ENCODE results near the gene NRG2.
A peak's percentile ranks its signal among the peaks of the same experiment; 100 is the strongest.

The NRG2 gene

GRCh38 chr5:139946006-139946405 lies 97.1 kb downstream of the NRG2 start:
- H3K4me3 Mint-ChIP-seq, result no peak overlapping the region
- DNase-seq (ENCODE audit: low spot score in 2 of 2), result no peak
- no peak for ATAC-seq (replicated peaks; ENCODE audit: extremely low read depth, poor library complexity, severe bottlenecking)
- peaks cover 64% of the 10 kb centered on the region for H3K27me3 Mint-ChIP-seq
- H3K27ac Mint-ChIP-seq (ENCODE audit: low read depth), result no peak overlapping the region
- peaks cover 1% of the 10 kb centered on the region for H3K36me3 Mint-ChIP-seq (ENCODE audit: insufficient read depth)
- H3K9me3 Mint-ChIP-seq, result no peaks in the 10 kb centered on the region
- no peaks in the 10 kb centered on the region for H3K4me1 Mint-ChIP-seq

- Mint-ChIP-seq H3K36me3 (ENCODE audit: insufficient read depth) (peaks cover 1% of the 10 kb centered on the region), H3K4me3 (no peak overlapping the region), H3K4me1 (no peaks in the 10 kb centered on the region), H3K27me3 (peaks cover 78% of the 10 kb centered on the region), H3K27ac (ENCODE audit: low read depth) (no peak overlapping the region), H3K9me3 (peaks cover 9% of the 10 kb centered on the region)
- DNase-seq (ENCODE audit: low spot score in 2 of 2) (no peak), ATAC-seq (replicated peaks; ENCODE audit: extremely low read depth, poor library complexity, severe bottlenecking) (no peak)
Observed at GRCh38 chr5:139942243-139942642, 100.9 kb downstream of the NRG2 start.

GRCh38 chr5:139930406-139930805 lies 112.7 kb downstream of the NRG2 start:
- H3K27me3 Mint-ChIP-seq, result peaks cover 41% of the 10 kb centered on the region
- no peak for ATAC-seq (replicated peaks; ENCODE audit: extremely low read depth, poor library complexity, severe bottlenecking)
- H3K4me3 Mint-ChIP-seq, result no peak overlapping the region
- no peak overlapping the region for H3K27ac Mint-ChIP-seq (ENCODE audit: low read depth)
- H3K36me3 Mint-ChIP-seq (ENCODE audit: insufficient read depth), result peaks cover 2% of the 10 kb centered on the region
- peaks cover 33% of the 10 kb centered on the region for H3K4me1 Mint-ChIP-seq
- H3K9me3 Mint-ChIP-seq, result no peaks in the 10 kb centered on the region
- no peak for DNase-seq (ENCODE audit: low spot score in 2 of 2)

- H3K27ac Mint-ChIP-seq (ENCODE audit: low read depth), result peak overlapping the region; percentile 88
- peaks cover 38% of the 10 kb centered on the region for H3K4me1 Mint-ChIP-seq
- ATAC-seq (replicated peaks; ENCODE audit: extremely low read depth, poor library complexity, severe bottlenecking), result no peak
- no peak overlapping the region for H3K4me3 Mint-ChIP-seq
- no peaks in the 10 kb centered on the region for H3K9me3 Mint-ChIP-seq
- peaks cover 2% of the 10 kb centered on the region for H3K36me3 Mint-ChIP-seq (ENCODE audit: insufficient read depth)
- DNase-seq (ENCODE audit: low spot score in 2 of 2), result no peak
- H3K27me3 Mint-ChIP-seq, result peaks cover 13% of the 10 kb centered on the region
Observed at GRCh38 chr5:139926797-139927503, 116.1 kb downstream of the NRG2 start.

GRCh38 chr5:139925650-139926640 lies 117.2 kb downstream of the NRG2 start:
- ATAC-seq (replicated peaks; ENCODE audit: extremely low read depth, poor library complexity, severe bottlenecking) (peak; percentile 99), DNase-seq (ENCODE audit: low spot score in 2 of 2) (peak in 1 of 2 donors; percentile 44)
- Mint-ChIP-seq H3K36me3 (ENCODE audit: insufficient read depth) (peaks cover 2% of the 10 kb centered on the region), H3K27ac (ENCODE audit: low read depth) (peak overlapping the region; percentile 88), H3K27me3 (peaks cover 3% of the 10 kb centered on the region), H3K4me3 (peak overlapping the region; percentile 42), H3K4me1 (peaks cover 38% of the 10 kb centered on the region), H3K9me3 (no peaks in the 10 kb centered on the region)

GRCh38 chr5:139925216-139925562 lies 117.9 kb downstream of the NRG2 start:
- H3K4me1 Mint-ChIP-seq, result peaks cover 38% of the 10 kb centered on the region
- no peak overlapping the region for H3K27ac Mint-ChIP-seq (ENCODE audit: low read depth)
- no peaks in the 10 kb centered on the region for H3K27me3 Mint-ChIP-seq
- no peak overlapping the region for H3K4me3 Mint-ChIP-seq
- DNase-seq (ENCODE audit: low spot score in 2 of 2) (no peak), ATAC-seq (replicated peaks; ENCODE audit: extremely low read depth, poor library complexity, severe bottlenecking) (no peak)
- H3K36me3 Mint-ChIP-seq (ENCODE audit: insufficient read depth), result peaks cover 2% of the 10 kb centered on the region
- no peaks in the 10 kb centered on the region for H3K9me3 Mint-ChIP-seq

GRCh38 chr5:139924294-139925215 lies 118.5 kb downstream of the NRG2 start:
- H3K36me3 Mint-ChIP-seq (ENCODE audit: insufficient read depth), result peaks cover 2% of the 10 kb centered on the region
- no peaks in the 10 kb centered on the region for H3K9me3 Mint-ChIP-seq
- H3K27ac Mint-ChIP-seq (ENCODE audit: low read depth), result no peak overlapping the region
- ATAC-seq (replicated peaks; ENCODE audit: extremely low read depth, poor library complexity, severe bottlenecking) (no peak), DNase-seq (ENCODE audit: low spot score in 2 of 2) (no peak)
- H3K4me3 Mint-ChIP-seq, result no peak overlapping the region
- no peaks in the 10 kb centered on the region for H3K27me3 Mint-ChIP-seq
- H3K4me1 Mint-ChIP-seq, result peaks cover 38% of the 10 kb centered on the region

- ATAC-seq (replicated peaks; ENCODE audit: extremely low read depth, poor library complexity, severe bottlenecking) (no peak), DNase-seq (ENCODE audit: low spot score in 2 of 2) (no peak)
- Mint-ChIP-seq H3K4me3 (no peak overlapping the region), H3K4me1 (peaks cover 5% of the 10 kb centered on the region), H3K27me3 (peaks cover 14% of the 10 kb centered on the region), H3K36me3 (ENCODE audit: insufficient read depth) (peaks cover 2% of the 10 kb centered on the region), H3K9me3 (no peaks in the 10 kb centered on the region), H3K27ac (ENCODE audit: low read depth) (no peak overlapping the region)
Observed at GRCh38 chr5:139919308-139919707, 123.8 kb downstream of the NRG2 start.

- Mint-ChIP-seq H3K4me3 (no peak overlapping the region), H3K27me3 (peaks cover 14% of the 10 kb centered on the region), H3K4me1 (no peaks in the 10 kb centered on the region), H3K9me3 (no peaks in the 10 kb centered on the region), H3K27ac (ENCODE audit: low read depth) (no peak overlapping the region), H3K36me3 (ENCODE audit: insufficient read depth) (peaks cover 2% of the 10 kb centered on the region)
- ATAC-seq (replicated peaks; ENCODE audit: extremely low read depth, poor library complexity, severe bottlenecking) (no peak), DNase-seq (ENCODE audit: low spot score in 2 of 2) (peak in 1 of 2 donors; percentile 2)
Observed at GRCh38 chr5:139915834-139916233, 127.3 kb downstream of the NRG2 start.

GRCh38 chr5:139915266-139915665 lies 127.8 kb downstream of the NRG2 start:
- no peaks in the 10 kb centered on the region for H3K9me3 Mint-ChIP-seq
- peaks cover 14% of the 10 kb centered on the region for H3K27me3 Mint-ChIP-seq
- H3K36me3 Mint-ChIP-seq (ENCODE audit: insufficient read depth), result peaks cover 2% of the 10 kb centered on the region
- no peak for DNase-seq (ENCODE audit: low spot score in 2 of 2)
- H3K27ac Mint-ChIP-seq (ENCODE audit: low read depth), result no peak overlapping the region
- no peaks in the 10 kb centered on the region for H3K4me1 Mint-ChIP-seq
- H3K4me3 Mint-ChIP-seq, result no peak overlapping the region
- no peak for ATAC-seq (replicated peaks; ENCODE audit: extremely low read depth, poor library complexity, severe bottlenecking)

- peaks cover 2% of the 10 kb centered on the region for H3K36me3 Mint-ChIP-seq (ENCODE audit: insufficient read depth)
- DNase-seq (ENCODE audit: low spot score in 2 of 2) (peak in 1 of 2 donors; percentile 4), ATAC-seq (replicated peaks; ENCODE audit: extremely low read depth, poor library complexity, severe bottlenecking) (no peak)
- peaks cover 14% of the 10 kb centered on the region for H3K27me3 Mint-ChIP-seq
- no peak overlapping the region for H3K4me3 Mint-ChIP-seq
- no peaks in the 10 kb centered on the region for H3K9me3 Mint-ChIP-seq
- no peaks in the 10 kb centered on the region for H3K4me1 Mint-ChIP-seq
- H3K27ac Mint-ChIP-seq (ENCODE audit: low read depth), result no peak overlapping the region
Observed at GRCh38 chr5:139914218-139914807, 128.8 kb downstream of the NRG2 start.

- Mint-ChIP-seq H3K4me3 (no peak overlapping the region), H3K9me3 (no peaks in the 10 kb centered on the region), H3K27me3 (peaks cover 14% of the 10 kb centered on the region), H3K36me3 (ENCODE audit: insufficient read depth) (peaks cover 2% of the 10 kb centered on the region), H3K4me1 (no peaks in the 10 kb centered on the region), H3K27ac (ENCODE audit: low read depth) (no peak overlapping the region)
- DNase-seq (ENCODE audit: low spot score in 2 of 2), result peak in 1 of 2 donors; percentile 3
- no peak for ATAC-seq (replicated peaks; ENCODE audit: extremely low read depth, poor library complexity, severe bottlenecking)
Observed at GRCh38 chr5:139912804-139913203, 130.3 kb downstream of the NRG2 start.

Measured in central memory CD8-positive, alpha-beta T cell (primary cell).